Measurements from ENCODE around the gene MOB2.
"Not testable (repeated sequence)": the region's sequence is repeated elsewhere in the genome, so short reads cannot be mapped to it uniquely, and the experiment has no call there.

Gene MOB2

DNA sequence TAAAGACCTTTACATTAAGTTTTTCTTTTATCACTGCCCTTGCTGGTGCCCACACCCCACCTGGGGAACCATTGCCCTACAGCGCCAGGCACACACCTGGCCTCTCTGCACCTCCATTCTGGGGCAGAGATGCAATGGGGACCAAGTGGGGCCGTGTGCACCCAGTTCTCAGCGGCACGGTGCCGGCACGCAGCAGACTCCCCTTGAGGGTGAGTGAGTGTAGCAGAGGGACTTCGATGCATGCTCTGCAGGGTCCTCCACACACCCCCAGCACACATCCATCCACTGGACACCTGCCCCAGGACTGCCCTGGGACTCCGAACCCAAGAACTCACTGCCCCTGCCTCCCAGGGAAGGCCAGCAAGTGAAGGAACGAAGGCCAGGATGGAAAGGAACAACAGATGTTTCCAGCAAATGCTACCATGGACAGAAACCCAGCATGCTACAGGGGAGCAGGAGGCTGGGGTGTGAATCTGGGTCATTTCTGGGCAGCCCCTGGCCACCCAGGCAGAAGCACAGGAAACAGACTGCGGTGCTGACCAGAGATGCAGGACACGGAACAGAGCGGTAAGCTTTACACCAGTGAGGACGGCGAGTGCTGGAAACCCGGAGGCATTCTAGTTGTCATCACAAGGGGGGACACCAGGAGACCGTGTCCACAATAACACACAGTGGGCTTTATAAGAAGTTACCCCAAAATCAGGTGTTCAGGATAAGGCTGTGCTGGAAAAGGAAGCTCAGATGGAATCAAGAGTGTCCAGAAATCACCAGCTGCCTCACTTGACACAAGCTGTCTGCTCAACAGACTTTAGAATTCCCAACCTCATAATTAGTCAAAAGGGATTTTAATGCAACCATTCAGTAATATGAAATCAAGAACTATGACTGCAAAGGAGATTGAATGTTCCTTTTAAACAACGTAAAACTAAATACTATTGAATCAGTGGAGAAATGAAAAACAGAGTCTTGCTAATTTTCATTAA, 32.7 kb upstream of the MOB2 start:
- H3K4me3 ChIP-seq (ENCODE audit: low read depth, low read length): no peak overlapping the region
- DNase-seq (ENCODE audit: low read depth): no peak

DNA sequence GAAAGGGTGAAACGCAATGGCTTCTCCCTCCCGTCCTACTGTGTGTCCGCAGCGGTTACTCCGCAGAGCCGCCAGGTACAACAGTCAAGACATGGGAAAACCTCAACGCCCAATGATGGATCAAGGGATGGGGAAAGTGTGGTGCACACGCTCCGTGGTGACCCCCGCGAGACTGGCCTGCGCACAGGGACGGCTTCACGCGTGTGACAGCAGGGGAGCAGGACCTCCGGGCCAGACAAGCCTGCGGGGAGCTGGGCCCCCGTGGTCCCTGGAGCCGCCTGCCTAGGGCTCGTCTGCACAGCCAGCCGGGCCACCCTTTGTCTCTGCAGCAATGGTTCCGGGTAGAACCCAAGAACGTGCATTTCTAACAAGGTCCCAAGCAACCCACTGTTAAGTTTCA, 31.7 kb upstream of the MOB2 start:
- DNase-seq (ENCODE audit: low read depth): no peak
- H3K4me3 ChIP-seq (ENCODE audit: low read depth, low read length): no peak overlapping the region

DNA sequence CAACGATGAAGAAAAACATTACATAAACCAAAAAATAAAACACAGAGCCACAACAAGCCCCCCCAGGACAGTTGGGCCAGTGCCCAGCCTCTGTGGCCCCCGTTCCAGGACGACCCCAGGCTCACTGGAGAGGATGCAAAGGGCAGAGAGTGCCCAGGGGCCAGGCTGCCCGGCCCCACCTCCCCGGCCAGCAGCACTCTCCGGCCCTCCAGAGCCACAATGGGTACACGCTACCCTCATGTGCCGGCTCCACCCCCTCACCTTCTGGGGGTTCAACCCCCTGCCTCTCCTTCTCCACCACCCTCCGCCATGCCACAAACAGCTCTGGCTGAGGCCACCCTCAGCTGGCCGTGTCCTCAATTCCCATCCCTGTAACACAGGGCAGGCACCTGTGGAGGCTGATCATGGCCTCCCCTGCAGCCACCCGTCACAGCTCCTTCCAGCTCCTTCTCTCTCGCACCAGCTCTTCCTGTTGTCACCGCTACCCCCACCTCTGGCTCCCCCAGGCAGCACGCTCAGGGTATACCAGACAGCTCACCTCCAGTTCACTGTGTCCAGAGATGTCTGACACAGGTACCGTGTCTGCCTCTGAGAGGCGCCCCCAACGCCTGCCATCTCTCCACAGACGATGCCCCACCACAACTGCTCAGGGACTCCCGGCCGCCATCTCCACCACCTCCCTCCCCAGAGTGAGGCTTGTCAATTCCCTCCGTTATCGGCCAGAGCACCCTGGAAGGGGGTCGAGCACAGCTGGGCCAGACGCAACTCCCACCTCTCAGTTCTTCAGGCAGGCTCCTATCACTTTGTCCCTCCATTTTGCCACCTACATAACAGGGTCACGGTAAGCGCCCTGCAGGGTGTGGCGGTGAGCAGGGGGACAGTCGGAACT, 30.8 kb upstream of the MOB2 start:
- DNase-seq (ENCODE audit: low read depth): no peak
- H3K4me3 ChIP-seq (ENCODE audit: low read depth, low read length): no peak overlapping the region

DNA sequence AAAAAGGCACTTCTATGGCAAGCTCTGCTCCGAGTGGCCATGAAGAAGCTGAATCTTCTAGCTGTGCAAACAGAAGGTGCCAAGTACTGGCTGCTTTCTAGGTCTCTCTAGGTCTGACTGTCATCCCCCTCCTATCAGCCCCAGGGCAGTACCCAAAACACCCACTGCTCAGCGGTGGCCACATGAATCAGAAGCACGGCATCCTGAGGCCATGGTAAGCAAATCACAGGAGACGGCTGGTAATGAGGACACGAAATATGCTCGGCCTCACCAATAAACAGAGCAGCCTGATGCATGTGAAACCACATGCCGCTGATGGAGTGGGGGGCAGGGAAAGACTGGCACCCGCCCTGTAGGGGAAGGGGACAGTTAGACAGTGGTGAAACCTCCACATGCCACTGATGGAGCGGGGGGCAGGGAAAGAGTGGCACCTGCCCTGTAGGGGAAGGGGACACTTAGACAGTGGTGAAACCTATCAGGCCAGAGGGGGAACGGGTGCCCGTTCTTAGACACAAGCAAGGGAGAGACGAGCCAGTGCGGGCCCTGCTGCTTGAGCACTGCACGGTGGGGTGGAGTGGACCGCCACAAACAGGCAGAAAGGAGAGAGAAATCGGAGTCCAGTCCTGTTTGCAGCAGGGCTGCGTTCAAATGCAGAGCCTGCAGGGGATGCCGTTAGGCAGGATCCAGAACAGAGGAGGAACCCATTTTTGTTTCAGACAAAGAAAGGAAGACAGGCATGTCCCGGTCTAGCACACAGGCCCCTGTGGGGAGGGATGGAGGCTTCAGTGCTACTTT, 29.9 kb upstream of the MOB2 start:
- no peak overlapping the region for H3K4me3 ChIP-seq (ENCODE audit: low read depth, low read length)
- DNase-seq (ENCODE audit: low read depth): no peak

DNA sequence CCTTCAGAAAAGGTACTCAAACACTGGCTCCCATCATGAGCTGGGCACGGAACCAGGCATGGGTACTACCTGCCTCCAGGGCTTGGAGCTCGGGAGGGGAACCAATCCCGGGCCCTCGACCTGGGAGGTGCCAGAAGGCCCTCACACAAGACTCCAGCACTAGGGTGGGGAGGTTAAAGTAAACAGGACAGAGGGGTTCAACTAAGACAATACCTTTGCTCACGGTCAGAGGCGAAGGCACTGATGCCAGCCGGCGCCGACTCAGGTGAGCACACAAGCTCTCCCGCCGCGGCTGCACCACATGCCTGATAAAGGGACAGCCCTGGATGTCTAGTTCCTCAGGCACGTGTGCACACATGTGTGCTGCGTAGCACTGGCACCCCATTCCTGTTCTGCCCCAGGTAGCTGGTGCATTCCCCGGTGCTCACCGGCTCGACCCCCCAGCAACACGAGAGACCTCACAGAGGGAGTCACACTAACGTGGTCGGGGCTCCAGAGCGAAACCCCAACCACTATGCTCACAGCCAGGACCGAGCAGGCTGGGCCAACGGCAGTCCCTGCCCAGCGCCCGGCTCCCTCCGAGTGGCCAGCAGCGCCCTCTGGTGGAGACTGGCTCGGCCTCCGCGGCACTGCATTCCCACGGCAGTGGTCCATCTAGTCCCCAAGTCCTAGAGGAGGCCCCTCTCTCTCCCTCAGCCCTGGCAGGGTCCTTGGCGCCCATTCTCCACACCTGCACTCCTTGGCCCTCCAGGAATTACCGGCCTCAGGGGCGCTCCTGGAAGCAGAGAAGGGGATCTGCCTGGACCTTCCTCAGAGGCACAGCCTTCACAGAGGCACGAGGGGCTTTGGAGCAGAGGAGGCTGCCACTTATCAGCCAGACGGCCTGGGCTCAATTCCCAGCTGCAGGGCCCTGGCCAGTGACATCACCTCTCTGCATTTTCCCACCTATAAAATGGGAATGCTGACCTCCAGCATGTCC, 28.8 kb upstream of the MOB2 start:
- no peak for DNase-seq (ENCODE audit: low read depth)
- H3K4me3 ChIP-seq (ENCODE audit: low read depth, low read length): no peak overlapping the region

DNA sequence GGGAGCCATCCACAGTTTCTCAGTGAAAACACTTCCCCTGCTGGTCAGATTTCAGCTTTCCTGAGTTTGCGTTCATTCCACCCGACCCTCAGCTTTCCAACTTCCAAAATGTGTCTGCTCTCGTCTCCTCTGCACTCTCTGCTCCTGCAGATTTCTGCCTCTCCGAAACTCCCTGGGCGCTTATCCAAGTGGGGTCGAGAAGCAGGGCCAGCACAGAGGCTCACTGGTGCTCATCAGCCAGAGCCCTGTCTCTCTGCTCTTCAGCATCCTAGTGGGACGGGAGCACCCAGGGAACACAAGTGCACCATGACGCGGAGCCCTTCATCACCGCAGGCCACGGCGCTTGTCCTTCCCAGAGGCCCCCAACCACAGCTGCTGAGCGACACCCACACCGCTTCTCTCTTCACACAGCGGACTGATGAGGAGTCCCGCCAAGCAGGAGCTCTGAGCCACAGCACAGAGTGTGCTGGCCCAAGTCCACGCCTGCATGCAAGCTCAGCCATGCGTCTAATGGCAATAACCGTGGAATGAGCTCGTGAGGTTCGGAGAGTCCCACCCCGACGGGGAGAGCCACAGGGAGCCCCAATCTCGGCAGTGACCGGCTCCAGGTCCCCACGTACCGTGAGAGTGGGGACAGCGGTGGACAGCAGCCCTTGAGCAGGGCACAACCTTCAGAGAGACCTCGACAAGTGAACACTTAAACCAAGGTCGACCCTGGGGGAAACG, 27.9 kb upstream of the MOB2 start:
- no peak overlapping the region for H3K4me3 ChIP-seq (ENCODE audit: low read depth, low read length)
- DNase-seq (ENCODE audit: low read depth): no peak

DNA sequence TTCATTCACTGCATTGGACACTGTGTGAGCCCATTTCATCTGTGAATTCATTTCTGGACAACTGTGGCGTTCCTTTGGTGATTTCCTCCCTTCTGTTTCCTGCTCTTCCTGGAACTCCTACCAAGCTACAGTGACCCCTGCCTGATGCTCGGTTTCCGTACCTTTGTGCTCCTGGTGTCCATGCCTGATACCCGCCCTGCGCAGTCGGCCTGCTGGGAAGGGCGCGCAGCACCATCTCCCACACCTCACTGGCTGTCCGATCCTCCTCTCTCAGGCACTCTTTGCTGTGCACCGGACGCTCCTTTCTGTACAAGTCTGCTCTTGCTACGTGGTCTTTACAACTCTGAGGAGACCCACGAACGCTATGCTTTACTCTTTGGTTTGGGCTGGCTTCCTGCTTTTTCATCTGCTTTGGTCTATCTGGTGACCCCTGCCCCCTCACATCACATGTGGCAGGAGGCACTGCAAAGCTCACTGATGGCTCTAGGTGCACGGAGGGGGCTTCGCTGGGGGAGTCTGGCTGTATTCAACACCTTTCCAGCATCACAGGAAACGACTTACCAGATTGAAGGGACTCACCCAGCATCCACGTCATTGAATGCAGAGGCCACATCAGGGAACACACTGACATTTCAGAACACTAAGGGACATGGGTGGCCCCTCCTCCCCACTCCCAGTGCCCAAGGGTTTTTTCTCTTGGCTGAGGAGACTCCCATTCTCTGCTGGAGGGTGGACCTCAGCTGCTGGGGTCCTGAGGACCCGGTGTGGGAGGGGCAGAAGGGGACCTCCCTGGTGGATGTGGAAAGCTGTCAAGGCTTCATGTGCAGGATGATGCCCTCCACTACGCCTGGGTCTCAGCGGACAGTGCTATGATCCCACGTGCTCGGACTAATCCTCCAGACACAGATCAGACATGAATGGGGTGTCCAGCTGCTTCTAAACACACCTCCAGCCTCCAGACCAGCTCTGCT, 27.0 kb upstream of the MOB2 start:
- no peak for DNase-seq (ENCODE audit: low read depth)
- H3K4me3 ChIP-seq (ENCODE audit: low read depth, low read length): no peak overlapping the region

DNA sequence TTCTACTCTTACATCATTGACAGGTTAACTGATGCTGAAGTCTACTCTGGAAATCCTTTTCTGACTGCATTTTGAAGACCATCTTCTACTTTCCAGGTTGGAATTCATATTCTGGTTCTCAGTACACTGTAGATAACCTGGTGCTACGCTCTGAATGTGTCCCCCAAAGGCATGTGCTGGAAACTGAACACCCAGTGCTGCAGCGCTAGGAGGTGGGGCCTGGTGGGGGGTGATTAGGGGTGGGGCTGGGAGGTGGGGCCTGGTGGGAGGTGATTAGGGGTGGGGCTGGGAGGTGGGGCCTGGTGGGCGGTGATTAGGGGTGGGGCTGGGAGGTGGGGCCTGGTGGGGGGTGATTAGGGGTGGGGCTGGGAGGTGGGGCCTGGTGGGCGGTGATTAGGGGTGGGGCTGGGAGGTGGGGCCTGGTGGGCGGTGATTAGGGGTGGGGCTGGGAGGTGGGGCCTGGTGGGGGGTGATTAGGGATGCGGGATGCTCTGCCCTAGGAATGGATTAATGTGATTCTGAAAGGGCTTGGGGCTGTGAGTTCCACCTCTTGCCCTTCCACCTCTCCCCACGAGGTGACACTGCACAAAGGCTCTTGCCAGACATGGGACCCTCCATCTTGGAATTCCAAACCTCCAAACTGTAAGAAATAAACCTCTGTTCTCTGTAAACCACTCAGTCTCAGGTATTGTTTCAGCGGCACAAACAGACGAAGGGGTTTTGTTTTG, 26.1 kb upstream of the MOB2 start:
- H3K4me3 ChIP-seq (ENCODE audit: low read depth, low read length); DNase-seq (ENCODE audit: low read depth): not testable (repeated sequence)

DNA sequence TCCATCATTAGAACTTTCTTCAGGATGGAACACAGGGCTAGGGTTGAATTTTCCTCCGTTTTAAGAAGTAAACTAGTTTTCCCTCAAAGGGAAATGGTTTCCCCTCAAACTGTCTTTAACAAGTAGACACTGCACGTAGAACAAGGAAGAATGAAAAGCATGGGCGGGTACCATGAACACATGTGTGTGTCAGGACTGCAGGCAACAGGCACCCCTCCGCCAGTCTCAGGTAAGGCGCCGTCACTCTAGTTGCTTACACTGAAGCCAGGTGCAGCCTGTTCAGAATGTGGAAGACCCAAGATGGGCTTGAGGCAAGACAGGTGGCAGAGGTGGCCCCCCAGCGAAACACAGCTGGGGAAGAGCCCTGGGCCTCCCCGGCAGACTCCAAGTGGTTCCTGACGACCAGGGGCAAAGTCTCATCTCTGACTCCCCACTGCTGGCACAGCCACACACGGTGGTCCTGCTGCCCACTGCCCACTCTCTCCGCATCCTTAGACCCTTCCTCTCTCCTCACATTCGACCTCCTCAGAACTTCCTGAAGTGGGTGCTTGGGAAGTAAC, 25.4 kb upstream of the MOB2 start:
- H3K4me3 ChIP-seq (ENCODE audit: low read depth, low read length): no peak overlapping the region
- no peak for DNase-seq (ENCODE audit: low read depth)

DNA sequence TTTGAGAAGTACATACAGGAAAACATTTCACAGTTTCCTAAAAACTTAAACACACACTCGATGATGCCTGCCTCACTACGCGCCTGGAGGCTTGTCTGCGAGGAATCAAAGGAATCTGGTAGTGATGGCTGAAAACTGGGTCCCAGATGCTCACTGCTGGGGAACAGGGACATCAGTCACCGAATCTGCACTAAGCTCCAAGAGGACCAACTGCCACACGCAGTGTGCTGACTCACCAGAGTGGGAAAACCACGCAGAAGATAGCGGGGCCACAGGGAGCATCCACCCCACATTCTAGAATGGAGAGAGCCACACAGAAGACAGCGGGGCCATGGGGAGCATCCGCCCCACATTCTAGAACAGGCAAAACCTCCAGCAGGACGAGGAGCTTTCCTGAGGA, 24.3 kb upstream of the MOB2 start:
- no peak for DNase-seq (ENCODE audit: low read depth)
- no peak overlapping the region for H3K4me3 ChIP-seq (ENCODE audit: low read depth, low read length)

DNA sequence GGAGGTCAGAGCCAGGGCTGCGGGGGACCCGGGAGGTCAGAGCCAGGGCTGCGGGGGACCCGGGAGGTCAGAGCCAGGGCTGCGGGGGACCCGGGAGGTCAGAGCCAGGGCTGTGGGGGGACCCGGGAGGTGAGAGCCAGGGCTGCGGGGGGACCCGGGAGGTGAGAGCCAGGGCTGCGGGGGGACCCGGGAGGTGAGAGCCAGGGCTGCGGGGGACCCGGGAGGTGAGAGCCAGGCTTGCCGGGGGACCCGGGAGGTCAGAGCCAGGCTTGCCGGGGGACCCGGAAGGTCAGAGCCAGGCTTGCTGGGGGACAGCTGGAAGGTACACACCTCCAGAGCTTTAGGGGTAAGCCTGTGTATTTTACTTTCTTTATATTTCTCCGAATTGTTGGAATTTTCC, 23.8 kb upstream of the MOB2 start:
- not testable (repeated sequence) for H3K4me3 ChIP-seq (ENCODE audit: low read depth, low read length)

DNA sequence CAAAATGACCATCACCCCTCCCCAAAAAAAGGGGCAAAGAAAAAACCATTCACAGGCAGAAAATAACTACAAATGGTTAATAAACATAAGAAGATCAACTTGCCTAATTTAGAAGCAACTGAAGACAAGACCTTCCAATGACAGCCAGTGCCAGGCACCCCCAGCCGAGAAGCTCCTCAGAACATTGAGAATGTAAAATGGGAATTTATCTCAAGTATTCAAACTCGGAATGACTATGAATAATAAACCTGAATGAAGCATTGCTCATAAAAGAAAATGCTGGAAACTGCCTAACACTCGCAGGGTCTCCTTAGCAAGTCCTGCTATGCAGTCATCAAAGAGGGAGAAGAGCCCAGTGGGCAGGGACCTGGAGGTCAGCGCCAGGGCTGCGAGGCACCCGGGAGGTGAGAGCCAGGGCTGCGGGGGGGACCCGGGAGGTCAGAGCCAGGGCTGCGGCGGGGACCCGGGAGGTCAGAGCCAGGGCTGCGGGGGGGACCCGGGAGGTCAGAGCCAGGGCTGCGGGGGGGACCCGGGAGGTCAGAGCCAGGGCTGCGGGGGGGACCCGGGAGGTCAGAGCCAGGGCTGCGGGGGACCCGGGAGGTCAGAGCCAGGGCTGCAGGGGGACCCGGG, 23.2 kb upstream of the MOB2 start:
- no peak for DNase-seq (ENCODE audit: low read depth)
- no peak overlapping the region for H3K4me3 ChIP-seq (ENCODE audit: low read depth, low read length)

More for the DNA sequence above, 23.8 kb upstream of the MOB2 start:
- not testable (repeated sequence) for DNase-seq (ENCODE audit: low read depth)

DNA sequence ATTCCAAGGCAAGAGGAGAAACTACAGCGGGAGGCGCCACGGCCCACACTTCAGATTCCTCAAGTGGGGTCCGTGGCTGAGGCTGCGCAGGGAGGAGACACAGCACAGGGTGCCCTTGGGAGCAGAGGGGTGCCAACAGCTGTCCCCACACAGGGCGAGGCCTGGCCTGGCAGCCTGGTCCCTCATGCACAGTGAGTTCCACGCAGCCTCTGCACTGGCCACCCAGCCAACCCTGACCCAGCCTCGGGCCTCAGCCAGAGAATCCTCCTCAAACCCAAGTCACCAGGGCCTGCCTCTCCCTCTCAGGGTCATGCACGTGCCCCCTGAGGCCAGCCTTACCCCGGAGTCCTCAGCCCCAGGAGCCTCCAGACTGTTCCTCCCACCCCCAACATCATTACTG, 22.4 kb upstream of the MOB2 start:
- H3K4me3 ChIP-seq (ENCODE audit: low read depth, low read length): no peak overlapping the region
- no peak for DNase-seq (ENCODE audit: low read depth)

DNA sequence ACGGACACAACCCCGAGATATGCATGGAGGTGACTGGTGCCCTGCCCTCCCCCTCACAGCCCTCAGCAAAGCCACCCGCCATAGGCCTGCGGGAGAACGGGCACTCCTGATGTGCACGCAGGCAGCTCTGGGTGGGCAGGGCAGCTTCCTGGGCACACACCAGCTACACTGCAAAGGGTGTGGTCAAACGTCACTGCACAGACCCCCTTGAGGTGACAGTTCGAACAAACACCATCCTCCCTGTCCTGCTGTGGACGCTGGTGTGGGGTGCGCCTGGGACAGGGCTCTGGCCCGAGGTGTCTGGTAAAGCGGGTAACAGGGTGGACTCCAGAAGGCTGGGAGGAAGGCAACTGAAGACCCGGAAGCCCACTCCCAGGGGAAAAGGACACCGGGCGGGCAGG, 21.9 kb upstream of the MOB2 start:
- H3K4me3 ChIP-seq (ENCODE audit: low read depth, low read length): no peak overlapping the region
- no peak for DNase-seq (ENCODE audit: low read depth)

DNA sequence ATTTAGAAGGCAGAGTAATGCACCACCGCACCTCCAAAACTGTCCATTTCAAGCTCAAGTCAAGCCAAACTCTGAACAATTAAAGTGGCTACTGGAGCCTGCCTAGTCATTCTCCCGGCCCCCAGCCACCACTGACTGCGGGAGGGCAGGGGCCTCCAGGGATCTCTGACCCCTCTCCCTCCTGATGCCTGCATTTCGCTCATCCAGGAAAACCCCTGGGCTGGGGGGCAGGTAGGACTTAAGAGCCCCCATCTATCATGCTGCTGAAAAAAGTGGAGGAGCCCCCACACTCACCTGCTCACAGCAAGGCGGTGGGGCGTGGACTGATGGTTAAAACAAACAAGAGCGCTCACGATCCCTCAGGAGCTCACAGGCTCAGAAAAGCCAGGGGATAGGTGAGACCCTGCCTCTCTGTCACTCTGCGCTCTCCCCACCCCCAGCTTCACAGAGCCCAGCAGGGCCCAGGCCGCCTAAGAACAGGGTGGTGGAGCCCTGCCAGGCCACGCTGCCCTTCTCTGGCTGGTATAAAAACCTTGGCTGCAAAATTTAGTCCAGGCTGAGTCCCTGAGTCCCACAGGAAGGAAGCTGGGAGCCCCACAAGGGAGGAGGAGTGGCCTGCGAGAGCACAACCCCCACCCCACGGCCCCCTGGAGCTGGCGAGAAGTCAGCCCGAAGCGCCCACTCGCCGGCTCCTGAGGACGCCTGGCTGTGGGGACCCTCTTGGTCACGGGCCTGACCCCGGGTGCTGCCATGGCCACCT, 21.0 kb upstream of the MOB2 start:
- no peak for DNase-seq (ENCODE audit: low read depth)
- no peak overlapping the region for H3K4me3 ChIP-seq (ENCODE audit: low read depth, low read length)

Measured in skeletal muscle cell (primary cell).